ENCODE results near the gene EXOC8.

The EXOC8 gene, protein sequence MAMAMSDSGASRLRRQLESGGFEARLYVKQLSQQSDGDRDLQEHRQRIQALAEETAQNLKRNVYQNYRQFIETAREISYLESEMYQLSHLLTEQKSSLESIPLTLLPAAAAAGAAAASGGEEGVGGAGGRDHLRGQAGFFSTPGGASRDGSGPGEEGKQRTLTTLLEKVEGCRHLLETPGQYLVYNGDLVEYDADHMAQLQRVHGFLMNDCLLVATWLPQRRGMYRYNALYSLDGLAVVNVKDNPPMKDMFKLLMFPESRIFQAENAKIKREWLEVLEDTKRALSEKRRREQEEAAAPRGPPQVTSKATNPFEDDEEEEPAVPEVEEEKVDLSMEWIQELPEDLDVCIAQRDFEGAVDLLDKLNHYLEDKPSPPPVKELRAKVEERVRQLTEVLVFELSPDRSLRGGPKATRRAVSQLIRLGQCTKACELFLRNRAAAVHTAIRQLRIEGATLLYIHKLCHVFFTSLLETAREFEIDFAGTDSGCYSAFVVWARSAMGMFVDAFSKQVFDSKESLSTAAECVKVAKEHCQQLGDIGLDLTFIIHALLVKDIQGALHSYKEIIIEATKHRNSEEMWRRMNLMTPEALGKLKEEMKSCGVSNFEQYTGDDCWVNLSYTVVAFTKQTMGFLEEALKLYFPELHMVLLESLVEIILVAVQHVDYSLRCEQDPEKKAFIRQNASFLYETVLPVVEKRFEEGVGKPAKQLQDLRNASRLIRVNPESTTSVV

DNA sequence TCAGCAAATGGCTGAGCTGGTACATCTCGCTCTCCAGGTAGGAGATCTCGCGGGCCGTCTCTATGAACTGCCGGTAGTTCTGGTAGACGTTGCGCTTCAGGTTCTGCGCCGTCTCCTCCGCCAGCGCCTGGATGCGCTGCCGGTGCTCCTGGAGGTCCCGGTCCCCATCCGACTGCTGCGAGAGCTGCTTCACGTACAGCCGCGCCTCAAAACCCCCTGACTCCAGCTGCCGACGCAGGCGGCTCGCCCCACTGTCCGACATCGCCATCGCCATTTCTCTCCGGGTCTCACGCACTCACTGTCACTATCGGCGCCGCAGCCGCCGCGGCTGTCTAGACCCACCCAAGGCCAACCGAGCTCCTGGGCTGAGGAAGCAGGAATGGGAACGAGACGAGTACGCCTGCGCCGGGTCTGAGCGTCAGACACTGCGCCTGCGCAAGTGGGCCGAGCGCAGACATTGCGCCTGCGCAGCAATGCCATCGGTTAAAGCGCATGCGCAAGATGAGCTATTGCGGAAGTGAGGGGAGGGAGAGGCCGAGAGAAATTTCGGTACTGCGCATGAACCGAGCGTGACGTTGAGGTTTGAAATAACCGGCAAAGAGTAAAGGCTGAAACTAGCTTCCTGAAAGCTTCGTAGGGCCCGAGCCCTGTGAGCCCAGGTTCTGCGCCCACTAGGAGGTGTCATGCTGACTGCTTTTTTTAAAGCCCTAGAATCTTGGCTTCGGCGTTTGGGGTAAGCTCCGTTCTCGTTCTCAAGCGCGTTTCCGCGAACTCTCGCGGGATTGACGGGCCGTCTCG, at the start of gene EXOC8:
TSS of gene EXOC8 (minus strand) at position 381 of the 798 bp plus-strand sequence. CDS start at position 274, 107 bp downstream.
- peak; percentile 85 to 91 for DNase-seq

DNA sequence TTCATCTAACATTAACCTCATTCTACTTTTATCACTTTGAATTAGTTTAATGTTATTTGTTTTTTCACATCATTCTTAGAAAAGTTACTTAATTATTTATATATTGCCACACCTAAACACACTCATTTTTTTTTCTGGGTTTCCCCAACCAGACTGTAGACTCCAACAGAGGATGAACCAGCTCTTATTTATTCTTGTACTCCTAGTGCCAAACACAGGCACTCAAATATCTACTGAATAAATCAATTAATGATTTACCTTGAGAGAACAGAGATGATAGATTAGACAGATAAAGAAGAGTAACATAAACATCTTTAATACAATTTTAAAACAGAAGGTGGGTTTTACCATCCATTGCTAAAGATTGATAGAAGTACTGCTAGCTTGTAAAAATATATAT, 48.8 kb upstream of the EXOC8 start:
- no peak for DNase-seq

GRCh38 chr1:231385416-231385748, 47.7 kb upstream of the EXOC8 start:
- no peak for DNase-seq

DNA sequence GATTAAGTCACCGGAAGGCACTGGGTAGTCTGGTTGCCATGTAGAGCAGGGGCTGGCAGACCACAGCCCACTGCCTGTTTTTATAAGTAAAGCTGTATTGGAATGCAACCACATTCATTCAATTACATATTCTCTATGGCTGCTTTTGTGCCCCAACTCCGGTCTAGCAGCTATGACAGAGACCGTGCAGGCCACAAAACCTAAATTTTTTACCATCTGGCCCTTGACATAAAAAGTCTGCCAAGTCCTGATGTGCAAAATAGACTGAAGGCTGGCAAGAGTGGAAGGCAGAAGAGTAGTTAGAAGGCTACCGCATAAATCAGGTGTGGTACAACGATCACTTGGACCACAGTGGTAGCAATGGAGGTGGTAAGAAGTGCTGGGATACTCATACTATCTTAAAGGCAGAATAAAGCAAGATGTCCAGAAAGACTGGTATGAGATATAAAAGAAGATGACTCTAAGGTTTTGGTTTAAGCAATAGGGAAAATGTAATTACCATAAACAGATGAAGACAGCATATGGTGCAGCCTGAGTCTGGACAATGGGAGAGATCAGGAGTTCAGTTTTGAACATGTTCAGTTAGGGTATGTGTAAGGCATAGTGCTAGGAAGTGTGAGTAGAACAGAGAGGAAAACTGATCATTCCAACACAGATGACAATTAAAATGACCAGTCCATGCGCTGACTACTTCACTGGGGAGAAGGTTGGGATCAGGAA, 47.2 kb upstream of the EXOC8 start:
- DNase-seq: no peak

DNA sequence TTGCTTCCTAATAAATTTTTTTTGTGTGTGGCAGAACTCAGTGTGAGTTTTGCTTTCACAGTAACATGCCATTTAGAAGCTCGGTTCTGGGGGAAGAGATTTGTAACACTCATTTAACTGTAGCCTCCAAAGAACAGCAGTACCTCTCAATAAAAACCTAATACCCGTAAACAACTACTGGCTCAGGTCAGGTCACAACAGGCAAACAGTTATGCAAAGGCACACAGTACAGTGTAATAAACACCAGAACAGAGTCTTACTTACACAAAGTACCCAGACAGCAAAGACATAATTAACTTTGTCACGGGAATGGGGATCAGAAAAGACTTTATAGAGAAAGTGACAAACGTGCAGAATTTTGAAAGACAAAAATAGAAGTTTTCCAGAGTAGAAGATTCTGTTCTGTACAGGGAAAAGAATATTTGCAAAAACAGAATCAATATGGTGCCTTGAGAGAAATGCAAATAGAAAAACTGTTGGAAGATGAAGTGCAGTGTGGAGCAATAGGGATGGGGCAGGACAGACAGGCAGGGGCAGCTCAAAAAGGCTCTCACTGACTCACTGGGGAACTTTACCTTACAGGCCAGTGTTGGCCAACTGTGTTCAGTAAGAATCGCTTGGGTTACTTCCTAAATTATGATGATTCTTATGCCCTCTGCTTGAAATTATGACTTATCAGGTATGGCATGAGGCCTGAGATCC, 45.7 kb upstream of the EXOC8 start:
- DNase-seq: no peak

- DNase-seq: no peak
These were observed 44.8 kb upstream of the EXOC8 start for GRCh38 chr1:231382426-231382825.

DNA sequence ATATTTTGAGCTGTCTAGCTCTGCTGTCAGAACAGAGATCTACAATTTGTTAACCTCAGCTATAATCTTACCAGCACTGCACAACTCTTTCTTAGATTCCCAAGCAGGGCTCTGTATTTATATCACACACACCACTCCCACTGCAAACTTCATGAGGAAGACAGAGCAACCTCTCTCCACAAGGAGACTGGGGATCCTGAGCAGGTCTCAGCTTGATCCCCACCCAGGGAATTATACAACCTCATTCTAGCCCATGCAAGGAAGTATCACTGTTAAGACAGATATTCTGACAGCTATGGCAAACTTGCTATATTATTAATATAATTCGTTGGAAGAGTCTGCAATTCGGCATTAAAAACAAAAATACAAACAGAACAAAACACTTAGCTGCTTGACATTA, 44.1 kb upstream of the EXOC8 start:
- no peak for DNase-seq

GRCh38 chr1:231376875-231377549, 39.4 kb upstream of the EXOC8 start:
- no peak for DNase-seq

- DNase-seq: no peak
These were observed 38.4 kb upstream of the EXOC8 start for GRCh38 chr1:231376101-231376500.

- DNase-seq: no peak
These were observed 36.7 kb upstream of the EXOC8 start for GRCh38 chr1:231374394-231374793.

DNA sequence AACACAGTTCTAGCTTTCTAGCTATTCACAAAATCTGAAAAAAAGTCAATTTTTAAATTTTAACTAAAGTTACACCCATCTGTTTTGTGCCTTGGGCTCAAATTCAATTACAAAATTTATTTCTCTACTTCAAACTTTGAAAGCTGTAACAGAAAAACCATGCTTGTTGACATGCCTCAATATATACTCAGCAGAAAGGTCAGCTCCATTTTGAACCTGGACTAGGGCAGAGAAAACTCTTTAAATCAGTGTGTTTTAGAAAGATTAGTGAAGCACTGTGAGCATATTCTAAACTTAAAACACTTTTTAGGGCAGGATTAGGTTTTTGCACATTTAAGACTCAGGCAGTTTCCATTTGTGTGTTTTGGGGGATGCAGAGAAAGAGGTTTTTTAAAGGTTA, 34.8 kb upstream of the EXOC8 start:
- DNase-seq: no peak

- no peak for DNase-seq
These were observed 31.6 kb upstream of the EXOC8 start for GRCh38 chr1:231369282-231369681.

- DNase-seq: no peak
These were observed 26.5 kb upstream of the EXOC8 start for GRCh38 chr1:231364192-231364591.

- DNase-seq: no peak
These were observed 26.0 kb upstream of the EXOC8 start for GRCh38 chr1:231363624-231364023.

DNA sequence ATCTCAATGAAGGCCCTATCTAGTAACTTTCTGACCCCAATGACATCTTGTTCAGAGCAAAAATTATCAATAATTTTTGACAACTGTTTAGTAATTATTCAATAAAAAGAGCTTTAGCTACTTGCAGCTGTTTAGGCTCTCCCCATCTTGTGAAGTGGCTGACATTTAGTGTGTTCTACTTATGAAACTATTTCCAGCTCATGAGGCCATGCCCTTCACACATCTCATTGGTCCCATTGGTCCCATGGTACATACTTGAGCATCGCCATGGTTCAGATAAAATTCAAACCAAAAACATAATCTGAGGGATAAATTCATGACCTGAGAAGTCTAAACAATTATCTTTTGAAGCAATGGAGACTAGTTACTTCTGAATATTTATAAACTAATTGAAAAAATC, 24.7 kb upstream of the EXOC8 start:
- DNase-seq: no peak

DNA sequence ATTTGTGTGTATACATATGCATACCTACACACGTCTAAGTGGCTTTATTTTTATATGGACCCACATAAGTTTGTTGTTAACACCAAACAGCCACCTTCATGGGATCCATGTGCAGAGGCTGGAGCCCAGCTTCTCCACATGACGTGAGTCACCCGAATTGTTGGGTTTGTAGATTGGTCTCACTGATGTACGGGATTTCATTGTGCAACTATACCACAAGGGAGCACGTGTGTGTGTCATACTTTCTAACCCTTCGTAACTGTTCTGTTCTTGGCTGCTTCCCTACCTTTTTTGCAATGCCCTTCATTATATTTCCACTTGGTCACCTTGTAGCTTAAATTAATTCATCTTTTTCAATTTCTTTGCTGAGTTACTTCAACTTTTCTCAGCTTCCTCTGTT, 21.5 kb upstream of the EXOC8 start:
- DNase-seq: no peak

GRCh38 chr1:231357831-231358354, 20.2 kb upstream of the EXOC8 start:
- DNase-seq: peak; percentile 6 to 73

GRCh38 chr1:231357187-231357772, 19.6 kb upstream of the EXOC8 start:
- no peak for DNase-seq

DNA sequence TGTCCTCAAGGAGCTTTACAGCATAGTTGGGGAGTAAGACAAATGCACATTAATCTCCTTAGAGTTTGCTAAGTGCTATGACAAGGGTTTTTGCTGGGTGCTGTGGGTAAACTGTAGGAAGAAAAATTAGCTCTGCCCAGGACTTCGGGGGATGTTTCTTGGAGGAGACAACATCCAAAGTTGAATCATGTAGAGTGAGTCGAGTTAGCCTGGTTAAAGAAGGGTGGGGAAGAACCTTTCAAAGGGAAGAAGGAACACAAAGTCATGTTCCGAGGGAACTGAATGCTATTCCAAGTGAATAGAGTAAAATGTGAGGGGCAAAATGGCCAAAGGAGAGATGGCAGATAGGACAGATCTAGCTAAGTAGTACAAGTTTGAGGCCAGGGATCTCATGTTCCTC, 17.5 kb upstream of the EXOC8 start:
- DNase-seq: no peak

GRCh38 chr1:231354330-231355020, 16.8 kb upstream of the EXOC8 start:
- DNase-seq: no peak
